HG02938 (cell line): ENCODE data around the gene STK38L.

Experiments used
- ATAC-seq: cut with Tn5 transposase; IDR thresholded peaks from one replicate; pipeline ENCODE4 v1.9.1; 2021; ENCODE audit warnings: mild to moderate bottlenecking, moderate library complexity; ENCODE audit not compliant: unreplicated experiment

Gene STK38L

GRCh38 chr12:27243804-27244688 lies at the start of gene STK38L:
STK38L (plus strand) TSS chr12:27244286; CDS start chr12:27297721, 53,435 bp downstream.
- ATAC-seq = peak; percentile 89

- no peak for ATAC-seq
These were observed 49.4 kb upstream of the STK38L start for GRCh38 chr12:27194644-27195043.

DNA sequence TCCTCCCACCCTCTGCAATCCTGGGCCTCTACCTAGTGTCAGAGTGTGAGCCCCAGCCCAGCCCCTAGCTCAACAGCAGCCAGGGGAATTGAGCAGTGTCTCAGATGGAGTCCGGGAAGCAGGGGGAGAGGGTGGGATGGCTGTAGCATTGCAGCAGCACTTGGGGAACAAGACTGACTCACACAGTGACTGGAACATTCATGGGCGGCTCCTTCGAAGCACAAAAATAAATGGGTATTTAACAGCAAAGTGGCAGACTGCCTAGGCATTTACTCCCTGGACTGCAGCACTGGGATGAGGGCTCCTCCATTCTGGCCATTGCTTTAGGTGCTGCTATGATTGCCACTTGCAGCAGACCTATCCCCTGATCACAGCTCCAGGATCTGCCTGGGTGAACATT lies 46.0 kb upstream of the STK38L start:
- no peak for ATAC-seq

DNA sequence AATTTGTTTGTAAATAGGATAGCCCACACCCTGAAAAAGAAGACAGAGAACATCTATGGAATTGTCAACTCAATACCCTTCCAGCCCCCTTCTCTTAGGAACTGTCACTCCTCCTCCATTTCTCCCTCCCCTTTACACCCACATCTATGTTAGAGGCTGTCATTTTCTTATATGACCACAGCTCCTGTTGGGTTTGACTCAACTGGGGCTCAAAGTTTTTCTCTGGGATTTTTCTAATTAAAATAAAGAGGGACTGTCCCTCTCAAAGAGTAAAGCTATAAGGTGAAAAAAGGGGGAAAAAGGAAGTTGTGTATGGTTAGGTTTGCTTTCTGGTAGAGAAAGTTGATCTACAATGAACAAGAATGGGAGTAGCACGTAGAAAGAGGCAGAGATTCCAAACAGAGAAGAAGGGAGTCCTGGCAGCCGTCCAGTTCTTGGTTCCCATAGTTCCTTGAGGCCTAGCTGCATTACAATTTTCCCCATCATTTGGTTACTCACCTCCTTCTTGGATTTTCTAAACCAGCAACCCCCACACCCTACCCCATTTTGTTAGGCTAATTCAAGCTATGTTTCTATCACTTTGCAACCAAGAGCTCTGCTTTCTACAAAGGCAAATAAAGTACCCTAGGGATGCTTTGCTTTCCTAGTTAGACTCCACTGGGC lies 44.3 kb upstream of the STK38L start:
- no peak for ATAC-seq

DNA sequence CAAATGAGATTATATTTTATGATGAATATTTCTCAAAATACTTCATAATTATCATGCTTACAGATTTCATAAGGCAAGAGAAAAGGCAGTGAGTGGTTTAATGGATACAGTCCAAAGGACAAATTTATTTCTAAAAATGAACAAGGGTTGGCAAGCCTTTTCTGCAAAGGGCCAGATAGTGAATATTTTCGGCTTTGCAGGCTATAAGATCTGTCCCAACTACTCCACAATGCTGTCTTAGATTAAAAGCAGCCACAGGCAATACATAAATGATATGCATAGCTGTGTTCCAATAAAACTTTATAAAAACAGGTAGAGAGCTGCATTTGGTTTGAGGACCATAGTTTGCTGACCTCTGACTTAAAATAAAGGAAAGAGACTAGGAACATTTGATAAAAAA lies 42.9 kb upstream of the STK38L start:
- ATAC-seq = no peak

GRCh38 chr12:27206801-27207502 lies 37.1 kb upstream of the STK38L start:
- ATAC-seq = no peak

GRCh38 chr12:27207615-27208413 lies 36.3 kb upstream of the STK38L start:
- peak; percentile 79 for ATAC-seq

DNA sequence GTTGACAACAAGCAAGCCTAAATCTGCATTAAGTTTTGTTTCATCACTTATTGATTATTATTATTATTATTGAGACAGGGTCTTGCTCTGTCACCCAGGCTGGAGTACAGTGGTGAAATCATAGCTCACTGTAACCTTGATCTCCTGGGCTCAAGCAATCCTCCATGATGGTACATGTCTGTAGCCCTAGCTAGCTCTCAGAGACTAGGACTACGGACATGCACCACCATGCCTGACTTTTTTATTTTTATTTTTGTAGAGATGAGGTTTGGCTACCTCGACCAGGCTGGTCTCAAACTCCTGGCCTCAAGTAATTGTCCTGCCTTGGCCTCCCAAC lies 35.7 kb upstream of the STK38L start:
- ATAC-seq = no peak

GRCh38 chr12:27209257-27209910 lies 34.7 kb upstream of the STK38L start:
- ATAC-seq = no peak

DNA sequence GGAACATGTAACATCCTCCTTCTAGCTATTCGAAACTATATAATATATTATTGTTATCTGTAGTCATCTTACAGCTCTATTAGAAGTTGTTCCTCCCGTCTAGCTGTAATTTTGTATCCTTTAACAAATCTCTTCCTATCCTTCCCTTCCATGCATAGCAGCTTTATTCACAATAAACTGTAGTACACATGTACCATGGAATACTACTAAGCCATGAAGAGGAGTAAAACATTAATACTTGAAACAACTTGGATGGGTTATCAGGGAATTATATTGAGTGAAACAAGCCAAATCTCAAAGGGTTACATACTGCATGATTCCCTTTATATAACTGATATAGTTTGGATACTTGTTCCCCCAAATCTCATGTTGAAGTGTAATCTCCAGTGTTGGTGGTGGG lies 33.9 kb upstream of the STK38L start:
- ATAC-seq = no peak

- no peak for ATAC-seq
These were observed 31.2 kb upstream of the STK38L start for GRCh38 chr12:27212861-27213260.

DNA sequence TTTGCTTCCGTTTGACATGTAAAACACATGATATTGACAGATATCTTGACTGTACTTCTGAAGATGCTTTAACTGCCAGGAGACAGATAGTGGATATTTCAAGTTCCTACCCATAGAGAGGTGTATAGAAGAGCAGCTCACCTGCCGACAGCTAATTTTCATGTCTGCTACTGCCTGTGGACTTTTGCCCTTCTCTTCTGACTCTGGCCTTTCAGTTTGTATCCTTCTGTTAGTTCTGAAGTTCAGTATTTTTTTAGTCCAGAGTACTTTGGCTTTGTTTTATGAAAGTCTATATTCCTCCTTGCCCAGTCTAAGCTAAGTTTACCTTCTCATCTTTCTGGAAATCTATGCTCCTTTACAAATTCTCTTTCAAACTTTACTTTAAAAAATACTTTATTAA lies 30.8 kb upstream of the STK38L start:
- ATAC-seq = no peak

GRCh38 chr12:27213830-27214787 lies 30.0 kb upstream of the STK38L start:
- no peak for ATAC-seq

GRCh38 chr12:27217590-27217989 lies 26.5 kb upstream of the STK38L start:
- no peak for ATAC-seq

DNA sequence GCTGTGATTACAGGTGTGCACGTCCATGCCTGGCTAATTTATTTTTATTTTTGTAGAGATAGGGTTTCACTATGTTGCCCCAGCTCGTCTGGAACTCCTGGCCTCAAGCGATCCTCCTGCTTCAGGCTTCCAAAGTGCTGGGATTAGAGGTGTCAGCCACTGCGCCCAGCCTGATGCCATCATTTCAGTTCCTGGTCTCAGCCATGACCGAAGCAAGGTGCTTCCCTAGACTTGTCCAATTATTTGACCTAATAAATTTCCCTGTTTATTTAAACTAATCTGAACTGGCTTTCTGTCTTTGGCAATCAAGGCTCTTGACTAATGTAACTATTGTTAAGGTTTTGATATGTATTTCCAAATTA lies 24.4 kb upstream of the STK38L start:
- ATAC-seq = no peak

- ATAC-seq = peak; percentile 60
These were observed 23.8 kb upstream of the STK38L start for GRCh38 chr12:27220055-27220987.

GRCh38 chr12:27220988-27221345 lies 23.1 kb upstream of the STK38L start:
- no peak for ATAC-seq

DNA sequence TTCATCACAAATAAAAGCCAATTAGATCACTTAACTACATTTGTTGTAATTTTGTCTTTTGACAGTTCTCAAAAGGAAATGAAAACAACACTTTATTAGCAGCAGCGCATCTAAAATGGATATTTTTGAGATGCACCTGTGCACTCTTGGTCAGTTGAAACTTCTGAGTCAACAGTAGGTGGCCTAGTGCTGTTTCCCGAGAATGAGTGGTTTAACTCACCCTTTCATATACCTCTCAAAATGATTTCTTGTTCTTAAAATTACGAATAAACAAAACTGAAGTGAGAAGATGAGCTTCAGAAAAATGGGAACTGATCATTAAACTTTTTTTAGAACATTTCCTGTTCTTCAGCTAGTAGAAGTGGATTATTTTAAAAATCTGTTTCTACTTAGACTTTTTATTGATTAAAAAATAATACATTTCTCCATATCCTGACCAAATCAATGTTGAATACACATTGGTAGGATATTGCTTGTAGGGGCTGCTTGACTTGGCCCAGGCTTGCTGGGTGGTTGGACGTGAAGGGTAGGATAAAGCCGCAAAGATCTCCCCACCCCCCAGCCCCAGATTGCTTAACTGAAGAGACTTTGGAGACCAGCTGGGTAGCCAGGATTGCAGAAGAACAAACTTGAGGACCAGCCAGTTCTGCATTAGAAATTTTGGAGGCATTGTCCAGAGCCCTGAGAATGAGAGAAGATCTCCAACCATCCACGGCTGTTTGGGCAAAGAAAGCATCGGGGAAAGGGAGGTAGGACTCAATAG lies 22.3 kb upstream of the STK38L start:
- peak; percentile 77 for ATAC-seq
